ENCODE data around the gene TRIO. TPM values are rescaled to one million over a fixed set of nuclear protein-coding genes. Genes with fewer than 3 reads are reported as not detected.

Gene TRIO
- polyA plus RNA-seq, 3 donors = 1.7 to 45.8 (median 2.1) TPM

DNA sequence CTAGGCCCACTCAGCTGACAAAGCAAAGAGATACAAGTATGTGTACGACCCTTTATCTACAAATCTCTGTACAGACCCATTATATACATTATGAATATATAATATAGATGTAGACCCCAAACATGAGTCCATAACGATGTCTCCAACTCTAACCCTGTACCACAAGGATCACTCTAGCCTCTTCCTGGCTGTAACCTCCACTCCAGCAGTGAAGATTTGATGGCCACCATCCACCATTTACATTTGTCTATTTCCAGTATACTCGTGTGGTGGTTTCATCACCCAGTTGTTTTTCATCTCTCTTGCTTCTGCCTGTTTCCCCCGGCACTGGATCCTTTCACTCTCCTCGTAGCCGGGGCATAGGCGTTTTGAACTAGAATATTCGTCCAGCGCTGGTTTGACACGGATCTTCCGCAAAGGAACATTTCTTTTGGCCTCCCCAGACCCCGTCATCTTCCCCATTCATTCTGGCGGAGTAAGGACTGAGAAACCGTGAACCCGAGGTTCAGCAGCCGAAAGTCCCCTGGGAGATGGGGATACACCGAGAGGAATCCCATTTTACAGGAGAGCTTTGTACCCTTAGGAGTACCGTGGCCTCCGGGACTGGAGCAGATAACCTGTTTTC is 828 bp upstream of the TRIO start:
- Mint-ChIP-seq H3K4me1 (peaks cover 27% of the 10 kb centered on the region), H3K4me3 (peak overlapping the region; percentile 89 to 92), H3K27ac (peak overlapping the region in 6 of 7 donors; percentile 39 to 81 (median 72)), H3K9me3 (no peaks in the 10 kb centered on the region), H3K27me3 (ENCODE audit: low read depth in 3 of 3) (peaks cover 6 to 15% (median 9%) of the 10 kb centered on the region in 3 donors), H3K36me3 (no peaks in the 10 kb centered on the region)
- 1% methylated on average over 10 of the region's 19 CpGs for WGBS (ENCODE audit: insufficient coverage)
- peak overlapping the region; percentile 81 for H3K9ac ChIP-seq (ENCODE audit: insufficient read depth, low read length, poor library complexity, severe bottlenecking)
- H3K4me2 ChIP-seq (replicated peaks; ENCODE audit: extremely low read depth, low read length, poor library complexity, severe bottlenecking) = peak overlapping the region; percentile 92
- intact Hi-C loops (cut with micrococcal nuclease) = loop anchor here (2.0 to 10.0 kb wide), 3 partner anchors 62 to 128 kb away; no protein-coding TSS in a partner anchor
- H3K4me3 ChIP-seq (replicated peaks in 1 of 3; ENCODE audit: low read depth in 2 of 3, low read length in 3 of 3) = peak overlapping the region; percentile 69 to 91 (median 86)
- peak overlapping the region; percentile 95 for H2AFZ ChIP-seq (ENCODE audit: insufficient read depth, low read depth, low read length, poor library complexity, severe bottlenecking)
- peak overlapping the region in 1 of 2 donors; percentile 85 for H3K27ac ChIP-seq (ENCODE audit: low read depth in 1 of 2, low read length in 2 of 2)
- TF ChIP-seq, protein P1, sequence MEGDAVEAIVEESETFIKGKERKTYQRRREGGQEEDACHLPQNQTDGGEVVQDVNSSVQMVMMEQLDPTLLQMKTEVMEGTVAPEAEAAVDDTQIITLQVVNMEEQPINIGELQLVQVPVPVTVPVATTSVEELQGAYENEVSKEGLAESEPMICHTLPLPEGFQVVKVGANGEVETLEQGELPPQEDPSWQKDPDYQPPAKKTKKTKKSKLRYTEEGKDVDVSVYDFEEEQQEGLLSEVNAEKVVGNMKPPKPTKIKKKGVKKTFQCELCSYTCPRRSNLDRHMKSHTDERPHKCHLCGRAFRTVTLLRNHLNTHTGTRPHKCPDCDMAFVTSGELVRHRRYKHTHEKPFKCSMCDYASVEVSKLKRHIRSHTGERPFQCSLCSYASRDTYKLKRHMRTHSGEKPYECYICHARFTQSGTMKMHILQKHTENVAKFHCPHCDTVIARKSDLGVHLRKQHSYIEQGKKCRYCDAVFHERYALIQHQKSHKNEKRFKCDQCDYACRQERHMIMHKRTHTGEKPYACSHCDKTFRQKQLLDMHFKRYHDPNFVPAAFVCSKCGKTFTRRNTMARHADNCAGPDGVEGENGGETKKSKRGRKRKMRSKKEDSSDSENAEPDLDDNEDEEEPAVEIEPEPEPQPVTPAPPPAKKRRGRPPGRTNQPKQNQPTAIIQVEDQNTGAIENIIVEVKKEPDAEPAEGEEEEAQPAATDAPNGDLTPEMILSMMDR (IDR thresholded peaks at IDR 0.05) = no peak
- H3K27me3 ChIP-seq (ENCODE audit: control insufficient read depth in 2 of 2, insufficient read depth in 2 of 2, low read length in 2 of 2) = peaks cover 0 to 7% of the 10 kb centered on the region in 2 donors
- H3K79me2 ChIP-seq (ENCODE audit: insufficient read depth, low read length) = peaks cover 33% of the 10 kb centered on the region
- peak in 2 of 3 donors; percentile 16 to 33 for DNase-seq
- H3K4me1 ChIP-seq (ENCODE audit: control insufficient read depth in 1 of 2, insufficient read depth in 2 of 2, low read length in 2 of 2) = peaks cover 19 to 32% of the 10 kb centered on the region in 2 donors
- peaks cover 29% of the 10 kb centered on the region for H4K20me1 ChIP-seq (ENCODE audit: insufficient read depth, low read length)
- no peaks in the 10 kb centered on the region for H3K9me3 ChIP-seq (replicated peaks in 1 of 2; ENCODE audit: control insufficient read depth in 1 of 2, insufficient read depth in 1 of 2, low read length in 2 of 2)
- H3K36me3 ChIP-seq (replicated peaks in 1 of 2; ENCODE audit: control insufficient read depth in 1 of 2, insufficient read depth in 2 of 2, low read length in 2 of 2) = no peaks in the 10 kb centered on the region

DNA sequence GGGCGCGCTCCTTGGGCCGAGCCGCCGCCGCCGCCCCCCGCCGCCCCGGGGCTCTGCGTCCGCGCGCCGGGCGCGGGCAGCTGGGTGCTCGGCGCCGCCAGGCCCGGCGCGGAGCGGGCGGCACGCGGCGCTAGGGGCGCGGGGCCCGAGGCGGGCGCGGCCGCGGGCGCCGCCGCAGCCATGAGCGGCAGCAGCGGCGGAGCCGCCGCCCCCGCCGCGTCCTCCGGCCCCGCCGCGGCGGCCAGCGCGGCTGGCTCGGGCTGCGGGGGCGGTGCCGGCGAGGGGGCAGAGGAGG is 351 bp downstream of the TRIO start:
- Histone ChIP-seq H3K9me3 (replicated peaks in 1 of 2; ENCODE audit: control insufficient read depth in 1 of 2, insufficient read depth in 1 of 2, low read length in 2 of 2) (no peaks in the 10 kb centered on the region), H3K4me1 (ENCODE audit: control insufficient read depth in 1 of 2, insufficient read depth in 2 of 2, low read length in 2 of 2) (peaks cover 19 to 32% of the 10 kb centered on the region in 2 donors), H3K4me2 (replicated peaks; ENCODE audit: extremely low read depth, low read length, poor library complexity, severe bottlenecking) (peak overlapping the region; percentile 96), H3K27me3 (ENCODE audit: control insufficient read depth in 2 of 2, insufficient read depth in 2 of 2, low read length in 2 of 2) (peaks cover 0 to 5% of the 10 kb centered on the region in 2 donors), H4K20me1 (ENCODE audit: insufficient read depth, low read length) (peaks cover 41% of the 10 kb centered on the region), H3K79me2 (ENCODE audit: insufficient read depth, low read length) (peaks cover 45% of the 10 kb centered on the region), H3K36me3 (replicated peaks in 1 of 2; ENCODE audit: control insufficient read depth in 1 of 2, insufficient read depth in 2 of 2, low read length in 2 of 2) (no peaks in the 10 kb centered on the region), H3K9ac (ENCODE audit: insufficient read depth, low read length, poor library complexity, severe bottlenecking) (peak overlapping the region; percentile 81), H3K4me3 (replicated peaks in 1 of 3; ENCODE audit: low read depth in 2 of 3, low read length in 3 of 3) (peak overlapping the region in 2 of 3 experiments; percentile 68 to 78), H2AFZ (ENCODE audit: insufficient read depth, low read depth, low read length, poor library complexity, severe bottlenecking) (no peak overlapping the region), H3K27ac (ENCODE audit: low read depth in 1 of 2, low read length in 2 of 2) (no peak overlapping the region)
- peaks cover 2 to 13% (median 9%) of the 10 kb centered on the region in 3 donors for H3K27me3 Mint-ChIP-seq (ENCODE audit: low read depth in 3 of 3)
- intact Hi-C loops (cut with micrococcal nuclease) = loop anchor here (2.0 to 10.0 kb wide), 3 partner anchors 61 to 127 kb away; no protein-coding TSS in a partner anchor
- WGBS (ENCODE audit: insufficient coverage) = under 1% methylated on average over 59 of the region's 59 CpGs
- TF ChIP-seq, protein P1 (IDR thresholded peaks at IDR 0.05) = no peak
- no peak overlapping the region for H3K27ac Mint-ChIP-seq
- no peaks in the 10 kb centered on the region for H3K9me3 Mint-ChIP-seq
- no peak overlapping the region for H3K4me3 Mint-ChIP-seq
- peaks cover 0 to under 1% of the 10 kb centered on the region in 2 donors for H3K36me3 Mint-ChIP-seq
- H3K4me1 Mint-ChIP-seq = peaks cover 28% of the 10 kb centered on the region
- no peak for DNase-seq

Measured in CD14-positive monocyte (primary cell).